Iris pigment epithelial cell (primary cell): ENCODE measurements around the gene OR4F15.
A peak's percentile ranks its signal among the peaks of the same experiment; 100 is the strongest.
"Not testable (repeated sequence)": the region's sequence is repeated elsewhere in the genome, so short reads cannot be mapped to it uniquely, and the experiment has no call there.

Source experiments
- DNase-seq: peaks from one replicate; pipeline ENCODE4 v3.0.0-alpha.2; 2011; ENCODE audit warnings: low read depth

OR4F15 gene, protein sequence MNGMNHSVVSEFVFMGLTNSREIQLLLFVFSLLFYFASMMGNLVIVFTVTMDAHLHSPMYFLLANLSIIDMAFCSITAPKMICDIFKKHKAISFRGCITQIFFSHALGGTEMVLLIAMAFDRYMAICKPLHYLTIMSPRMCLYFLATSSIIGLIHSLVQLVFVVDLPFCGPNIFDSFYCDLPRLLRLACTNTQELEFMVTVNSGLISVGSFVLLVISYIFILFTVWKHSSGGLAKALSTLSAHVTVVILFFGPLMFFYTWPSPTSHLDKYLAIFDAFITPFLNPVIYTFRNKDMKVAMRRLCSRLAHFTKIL

DNA sequence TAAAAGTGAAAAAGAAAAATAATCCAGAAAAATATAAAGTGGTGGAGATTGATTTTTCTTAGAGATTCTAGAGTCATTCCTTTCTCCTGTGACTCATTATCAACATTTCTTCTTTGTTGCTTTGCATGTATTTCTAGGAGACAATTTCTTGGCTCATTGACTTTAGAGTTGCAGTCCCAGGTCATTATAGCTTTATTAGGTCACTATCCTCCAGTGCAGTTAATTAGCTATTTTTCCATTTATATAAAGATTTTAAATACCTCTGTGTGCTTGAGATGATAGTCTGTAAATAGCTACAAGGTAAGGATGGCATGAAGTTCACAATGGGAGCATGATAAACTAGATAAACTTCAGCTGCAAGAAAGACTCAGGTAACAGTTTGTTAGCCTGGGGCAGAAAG, at the start of gene OR4F15:
Gene OR4F15 (plus strand): TSS at position 301 of the 400 bp plus-strand sequence. CDS start 5,985 bp downstream, outside the sequence.
- DNase-seq: no peak

DNA sequence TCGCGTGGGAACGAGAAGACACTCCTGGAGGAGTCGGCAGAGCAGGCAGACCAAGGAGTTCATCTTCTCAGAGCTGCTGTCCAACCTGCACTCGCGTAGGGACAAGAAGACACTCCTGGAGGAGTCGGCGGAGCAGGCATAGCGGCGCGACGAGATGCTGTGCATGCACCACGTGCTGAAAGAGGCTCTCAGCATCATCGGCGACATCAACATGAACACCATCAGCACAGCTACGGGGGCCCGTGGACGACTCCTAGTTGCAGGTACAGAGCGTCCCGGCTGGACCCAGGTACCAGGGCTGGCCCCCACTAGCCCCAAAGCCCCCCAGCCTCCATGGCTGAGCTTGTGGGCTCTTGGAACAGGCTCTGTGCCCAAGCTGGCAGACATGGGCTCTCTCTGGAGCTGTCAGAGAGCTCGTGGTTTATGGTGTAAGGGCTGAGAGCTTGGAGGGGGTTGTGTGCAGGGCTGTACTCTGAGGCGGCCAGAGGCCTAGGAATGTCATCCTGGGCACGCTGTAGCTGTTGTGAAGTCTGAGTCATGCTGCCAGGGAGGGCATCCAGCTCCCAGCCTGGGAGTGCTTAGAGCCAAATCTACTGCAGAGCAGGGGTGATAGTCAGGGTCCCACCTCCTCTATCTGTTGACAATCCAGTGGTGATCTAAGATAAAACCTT, 47.2 kb upstream of the OR4F15 start:
- not testable (repeated sequence) for DNase-seq

GRCh38 chr15:101765340-101765671, 46.7 kb upstream of the OR4F15 start:
- not testable (repeated sequence) for DNase-seq

- DNase-seq: no peak
Measured at GRCh38 chr15:101765772-101766456, 46.1 kb upstream of the OR4F15 start.

- DNase-seq: not testable (repeated sequence)
Measured at GRCh38 chr15:101767083-101767640, 44.8 kb upstream of the OR4F15 start.

- DNase-seq: no peak
Measured at GRCh38 chr15:101772921-101773320, 39.1 kb upstream of the OR4F15 start.

DNA sequence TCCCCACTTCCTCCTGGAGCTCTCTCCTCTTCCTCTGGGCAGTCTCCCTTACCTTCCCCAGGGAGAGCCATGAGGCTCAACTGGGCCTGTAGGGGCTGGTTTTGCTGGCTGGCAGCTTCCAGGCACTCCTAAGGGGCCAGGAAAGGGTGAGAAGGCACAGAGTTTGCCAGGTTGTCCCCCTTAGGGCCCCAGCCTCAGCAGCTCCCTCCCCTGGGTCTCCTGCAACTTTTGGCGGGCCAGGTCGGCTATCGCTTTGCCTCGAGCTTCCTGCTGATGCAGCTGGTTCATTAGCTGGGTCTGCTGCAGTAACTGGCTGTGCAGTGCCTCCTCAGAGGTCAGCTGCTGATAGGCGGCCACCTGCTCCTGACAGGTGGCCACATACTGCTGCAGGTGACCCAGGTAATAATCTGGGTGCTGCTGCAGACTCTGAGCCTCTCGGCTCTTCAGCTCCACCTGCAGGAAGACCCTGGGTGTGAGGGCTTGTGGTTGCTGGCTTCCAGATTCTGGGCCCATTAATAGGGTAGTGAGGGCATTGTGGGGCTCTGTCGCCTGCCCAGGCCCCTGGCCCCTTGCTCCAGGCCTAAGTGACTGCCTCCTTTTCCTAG, 38.4 kb upstream of the OR4F15 start:
- no peak for DNase-seq

DNA sequence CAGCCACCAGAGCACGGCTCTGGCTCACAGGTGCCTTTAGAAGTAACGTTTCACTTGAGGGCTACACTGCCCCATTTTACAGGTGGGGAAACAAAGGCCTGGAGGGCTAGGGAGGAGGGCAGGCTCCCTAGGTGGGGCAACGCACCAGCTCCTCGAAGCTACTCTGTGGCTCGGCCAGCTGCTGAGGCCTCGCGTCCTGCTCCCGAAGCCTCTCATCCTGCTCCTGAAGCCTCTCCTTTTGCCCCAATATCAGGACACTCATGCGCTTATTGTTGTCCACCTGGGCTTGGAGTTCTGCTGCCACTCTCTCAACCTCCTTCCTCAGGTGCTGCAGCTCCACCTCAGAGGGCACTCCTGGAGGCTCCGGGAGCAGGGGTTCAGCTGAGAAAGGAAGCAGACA, 36.9 kb upstream of the OR4F15 start:
- no peak for DNase-seq

DNA sequence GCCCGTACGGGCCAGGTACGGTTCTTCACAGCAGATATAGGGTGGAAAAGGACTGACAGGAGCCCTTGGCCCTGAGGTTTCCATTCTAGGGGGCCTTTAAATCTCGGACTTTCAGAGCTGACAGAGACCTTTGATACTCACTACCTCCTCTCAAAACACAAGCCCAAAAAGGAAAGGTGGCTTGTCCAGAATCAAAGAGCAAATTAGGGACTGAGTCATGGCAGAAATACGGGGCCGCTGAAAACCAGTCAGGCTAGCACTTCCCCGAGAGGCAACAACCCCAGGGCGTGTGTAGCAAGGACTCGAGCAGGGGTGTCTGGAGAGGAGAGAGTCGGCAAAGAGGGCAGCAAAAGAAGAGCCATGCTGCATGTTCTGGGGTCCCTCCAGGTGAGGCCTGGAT, 33.4 kb upstream of the OR4F15 start:
- not testable (repeated sequence) for DNase-seq

GRCh38 chr15:101780225-101780624, 31.8 kb upstream of the OR4F15 start:
- DNase-seq: peak; percentile 20

DNA sequence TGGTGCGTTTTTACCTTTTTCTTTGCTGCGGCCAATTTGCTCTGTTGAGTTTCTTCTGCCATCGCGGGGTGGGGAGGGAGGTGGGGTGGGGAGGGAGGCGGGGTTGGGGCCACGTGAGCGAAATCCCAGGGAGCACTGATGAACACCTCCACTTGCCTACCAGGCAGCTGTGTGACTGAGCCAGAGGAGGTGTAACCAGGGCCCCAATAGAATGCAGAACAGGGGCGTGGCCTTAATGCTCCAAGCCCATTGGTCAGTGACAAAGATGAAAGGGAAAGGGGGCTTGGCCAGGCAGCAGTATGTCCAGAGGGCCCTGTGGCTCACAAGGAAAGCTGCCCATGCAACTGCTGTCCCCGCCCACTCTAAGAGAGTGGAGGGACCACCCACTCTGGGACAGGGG, 30.1 kb upstream of the OR4F15 start:
- DNase-seq: no peak

DNA sequence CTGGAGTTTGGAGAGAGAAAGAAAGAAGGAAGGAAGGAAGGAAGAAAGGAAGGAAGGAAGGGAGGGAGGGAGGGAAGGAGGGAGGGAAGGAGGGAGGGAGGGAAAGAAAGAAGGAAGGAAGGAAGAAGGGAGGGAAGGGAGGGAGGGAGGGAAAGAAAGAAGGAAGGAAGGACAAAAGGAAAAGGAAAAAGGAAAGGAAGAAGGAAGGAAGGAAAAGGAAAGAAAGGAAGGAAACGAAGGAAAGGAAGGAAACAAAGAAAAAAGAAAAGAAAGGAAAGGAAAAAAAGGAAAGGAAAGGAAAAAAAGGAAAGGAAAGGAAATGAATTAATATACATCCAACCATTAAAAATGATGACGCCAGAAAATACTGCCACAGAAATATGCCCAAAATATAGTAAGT, 27.4 kb upstream of the OR4F15 start:
- DNase-seq: no peak

- not testable (repeated sequence) for DNase-seq
Measured at GRCh38 chr15:101786422-101786821, 25.6 kb upstream of the OR4F15 start.

- DNase-seq: not testable (repeated sequence)
Measured at GRCh38 chr15:101788001-101788400, 24.0 kb upstream of the OR4F15 start.

GRCh38 chr15:101788503-101789269, 23.3 kb upstream of the OR4F15 start:
- not testable (repeated sequence) for DNase-seq

- not testable (repeated sequence) for DNase-seq
Measured at GRCh38 chr15:101790748-101791147, 21.3 kb upstream of the OR4F15 start.

DNA sequence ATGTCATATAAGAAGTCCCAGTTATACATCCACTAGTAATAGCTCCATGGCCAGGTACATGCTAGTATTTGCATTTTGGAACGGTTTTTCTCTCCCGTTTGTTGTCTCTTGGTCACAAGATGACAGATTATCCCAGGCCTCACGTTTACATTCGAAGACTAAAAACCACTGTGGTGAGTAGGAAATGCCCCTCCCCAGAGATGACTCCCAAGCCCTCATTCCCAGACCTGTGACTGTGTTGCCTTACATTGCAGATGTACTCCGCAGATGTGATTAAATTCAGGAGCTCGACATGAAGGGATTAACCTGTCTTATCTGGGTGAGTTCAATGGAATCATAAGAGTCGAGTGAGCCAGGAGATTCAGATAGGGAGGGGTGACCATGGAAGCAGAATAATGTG, 18.0 kb upstream of the OR4F15 start:
- DNase-seq: not testable (repeated sequence)

- peak; percentile 77 for DNase-seq
Measured at GRCh38 chr15:101795455-101795854, 16.5 kb upstream of the OR4F15 start.

- no peak for DNase-seq
Measured at GRCh38 chr15:101799665-101800064, 12.3 kb upstream of the OR4F15 start.

DNA sequence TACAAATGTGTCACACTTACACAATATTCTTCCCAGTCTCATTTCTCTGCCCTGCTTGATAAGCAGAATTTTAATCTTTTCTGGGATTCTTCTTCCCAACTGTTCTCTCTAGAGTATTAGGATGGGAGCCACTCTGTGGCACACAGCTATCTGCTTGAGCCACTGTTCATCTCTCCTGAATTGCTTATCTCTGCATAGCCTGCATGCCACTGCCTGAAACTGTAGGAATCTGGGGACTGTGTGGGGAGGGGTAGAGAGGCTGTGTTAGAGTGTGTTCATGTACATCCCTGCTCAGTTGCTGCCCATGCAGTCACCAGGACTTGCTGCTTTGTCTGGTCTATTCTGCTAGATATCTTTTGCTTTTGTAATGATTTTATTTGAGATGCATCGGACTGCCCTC, 11.0 kb upstream of the OR4F15 start:
- DNase-seq: no peak

DNA sequence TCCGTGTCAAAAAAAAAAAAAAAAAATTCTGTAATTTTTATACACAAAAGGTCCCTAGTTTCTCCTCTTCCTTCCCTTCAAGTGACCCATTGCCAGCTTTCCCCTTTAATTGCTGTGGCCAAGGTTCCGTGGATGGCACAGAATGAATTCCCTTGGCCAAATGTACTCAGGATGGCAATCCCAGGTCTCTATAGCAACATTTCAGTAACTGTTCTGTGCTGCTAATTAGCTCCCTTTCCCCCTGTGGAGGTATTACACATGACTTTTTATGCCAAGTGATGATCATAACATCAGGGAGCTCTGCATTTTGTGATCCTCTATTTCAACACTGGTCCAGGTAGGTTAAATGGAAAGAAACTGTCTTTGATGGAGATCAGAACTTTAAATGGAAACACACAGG, 8.8 kb upstream of the OR4F15 start, which contains the start of gene OR4F6:
Gene OR4F6 (plus strand): TSS at position 301 of the 400 bp plus-strand sequence. CDS start 2,211 bp downstream, outside the sequence.
- no peak for DNase-seq
